Esophagus squamous epithelium (tissue), 4 donors: Measurements from ENCODE around the gene BLOC1S1.

Experiments
- CTCF ChIP-seq, 6 experiments: fragments of 450-650 bp in 4 of 6; fragments of 200-600 bp in 2 of 6; sonication (generic) in 2 of 6; IDR thresholded peaks; one replicate each; pipeline ENCODE4 v1.5.1; 2016 to 2019; ENCODE audit warnings: antibody characterized with exemption in 6 of 6, mild to moderate bottlenecking in 4 of 6, moderate library complexity in 4 of 6
- POLR2A ChIP-seq, 4 donors: fragments of 450-650 bp; IDR thresholded peaks; one replicate each; pipeline ENCODE4 v1.6.1; 2017; ENCODE audit warnings: antibody characterized with exemption in 4 of 4, mild to moderate bottlenecking in 4 of 4, moderate library complexity in 3 of 4

- TF ChIP-seq CTCF (IDR thresholded peaks at IDR 0.05) (no peak), POLR2A (IDR thresholded peaks at IDR 0.05) (no peak)
Observed at GRCh38 chr12:55679691-55680090, 36.2 kb upstream of the BLOC1S1 start.
